ENCODE results near the gene SPRR5.

Gene SPRR5

GRCh38 chr1:152951711-152952110 lies 4.7 kb downstream of the SPRR5 start:
- no peak for DNase-seq

- DNase-seq = no peak
Observed at GRCh38 chr1:152953761-152954160, 6.8 kb downstream of the SPRR5 start.

DNA sequence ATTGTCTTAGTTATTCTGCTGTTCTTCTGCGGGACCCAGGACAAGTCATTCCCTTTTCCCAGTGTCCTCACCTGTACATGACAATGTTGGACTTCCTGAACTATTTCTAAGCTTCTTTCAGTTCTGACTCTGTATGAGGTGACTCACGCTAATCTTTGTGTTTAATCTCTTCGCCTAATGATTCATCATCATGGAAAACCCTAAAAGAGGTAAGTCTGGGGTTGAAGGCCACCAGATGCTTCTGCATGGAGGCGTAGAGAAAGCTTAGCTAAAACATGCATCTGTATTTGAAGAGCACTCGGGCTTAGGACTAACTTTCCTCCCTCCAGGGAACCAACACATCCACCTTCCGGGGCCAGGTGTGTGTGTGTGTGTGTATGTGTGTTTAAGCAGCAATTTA lies 7.4 kb downstream of the SPRR5 start:
- DNase-seq = no peak

GRCh38 chr1:152957561-152957960 lies 10.6 kb downstream of the SPRR5 start:
- DNase-seq = no peak

DNA sequence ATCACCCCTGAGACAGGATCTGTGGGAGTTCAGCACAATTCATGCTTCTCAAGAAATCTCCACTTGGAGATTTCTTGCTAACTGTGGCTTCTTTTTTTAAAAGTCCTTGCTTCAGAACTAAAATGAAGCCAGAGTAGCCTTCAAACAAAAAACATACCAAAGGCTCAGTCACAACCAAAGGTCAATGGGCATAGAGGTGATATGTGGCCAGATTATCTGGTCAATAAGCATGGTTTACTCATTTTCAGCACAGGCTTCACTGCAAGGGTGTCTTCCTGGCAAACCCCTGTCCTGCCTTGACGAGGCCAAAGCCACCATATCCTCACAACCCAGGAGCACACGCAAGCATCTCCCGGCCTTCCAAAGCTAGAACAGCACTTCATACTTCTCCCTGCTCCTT lies 12.3 kb downstream of the SPRR5 start:
- no peak for DNase-seq

DNA sequence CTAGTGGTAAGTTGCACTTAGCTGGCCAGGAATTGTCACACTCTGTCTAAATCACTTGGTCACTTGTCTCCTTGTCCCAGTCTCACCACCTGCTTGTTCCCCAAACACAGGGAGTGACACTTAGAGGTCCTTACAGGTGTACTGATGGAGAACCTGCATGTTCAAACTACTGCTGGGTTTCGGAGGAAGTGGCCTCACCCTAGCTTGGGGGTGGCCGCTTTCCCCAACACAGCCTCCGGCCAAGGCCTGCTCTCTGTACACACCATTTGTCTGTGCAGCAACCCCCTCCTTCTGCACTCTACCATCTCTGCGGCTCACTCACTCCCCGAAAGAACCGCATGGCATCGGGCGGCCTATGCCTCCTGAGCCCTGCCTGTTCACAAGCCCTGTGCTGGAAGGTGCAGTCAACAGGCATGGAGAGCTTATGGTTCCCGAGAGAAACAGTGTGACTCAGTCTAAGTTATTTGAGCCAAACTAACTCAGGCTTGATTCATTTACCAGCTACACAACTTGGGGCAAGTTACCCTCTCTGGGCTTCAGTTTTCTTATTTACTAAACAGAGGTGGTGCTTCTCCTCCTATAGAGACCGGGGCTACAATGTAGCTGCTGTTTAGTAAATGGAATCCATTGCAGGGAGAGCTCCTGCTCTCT lies 12.9 kb downstream of the SPRR5 start:
- DNase-seq = no peak

DNA sequence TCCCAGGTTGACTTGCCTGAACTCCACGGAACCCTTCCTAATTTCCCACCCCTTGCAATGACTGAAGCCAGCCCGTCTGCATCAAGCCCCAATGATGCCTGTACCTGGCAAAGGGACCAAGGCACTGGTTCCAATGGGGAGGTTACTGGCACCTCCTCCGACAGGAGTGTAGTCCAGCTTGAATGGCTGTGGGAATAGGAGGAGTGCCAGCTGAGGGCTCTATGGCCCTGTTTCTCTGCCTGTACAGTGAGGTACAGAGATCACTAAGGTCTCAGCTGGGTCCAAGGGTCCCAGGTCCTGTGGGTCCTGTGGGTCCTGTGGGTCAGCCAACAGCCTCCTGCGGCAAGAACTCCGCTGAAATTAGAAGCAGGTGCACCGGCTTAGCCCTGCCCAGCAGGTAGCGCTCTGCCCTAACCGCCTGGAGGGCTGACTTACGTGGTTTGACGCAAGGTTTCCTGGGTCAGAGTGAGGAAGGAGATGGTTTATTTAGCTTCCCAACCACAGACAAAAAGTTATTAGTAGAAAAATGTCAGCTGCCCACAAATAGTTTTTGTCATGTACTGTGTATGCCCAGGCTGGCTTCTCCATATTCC lies 13.5 kb downstream of the SPRR5 start:
- DNase-seq = peak; percentile 11

GRCh38 chr1:152961226-152961891 lies 14.4 kb downstream of the SPRR5 start:
- DNase-seq = no peak

DNA sequence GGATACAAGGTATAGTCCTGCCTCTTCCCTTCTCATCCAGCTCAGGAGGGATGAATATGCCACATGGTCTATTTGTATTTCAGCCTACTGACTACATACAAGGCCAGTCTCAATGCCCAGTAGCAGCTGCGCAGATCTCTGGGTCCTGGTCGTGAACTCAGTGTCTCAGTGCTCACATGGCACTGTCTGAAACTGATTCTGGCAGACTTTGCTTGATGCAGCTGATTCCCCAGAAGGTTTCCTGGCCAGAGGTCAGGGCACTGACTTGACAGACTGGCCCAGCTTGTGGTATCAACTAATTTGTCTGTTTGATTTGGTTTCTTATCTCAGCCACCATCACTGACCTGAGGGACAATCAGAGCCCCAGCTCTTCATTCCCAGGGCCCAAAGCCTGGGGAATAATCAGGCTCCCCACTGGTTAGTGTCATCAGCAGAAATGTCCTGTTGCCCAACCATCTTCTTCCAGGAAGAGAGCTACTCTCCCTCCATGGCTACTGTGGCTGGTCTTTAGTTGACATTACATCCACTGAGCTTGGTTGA lies 15.9 kb downstream of the SPRR5 start:
- DNase-seq = no peak

GRCh38 chr1:152964536-152964935 lies 17.5 kb downstream of the SPRR5 start:
- DNase-seq = no peak

GRCh38 chr1:152965853-152966252 lies 18.8 kb downstream of the SPRR5 start:
- DNase-seq = no peak

GRCh38 chr1:152967201-152967600 lies 20.2 kb downstream of the SPRR5 start:
- DNase-seq = no peak

- no peak for DNase-seq
Observed at GRCh38 chr1:152968248-152968647, 21.2 kb downstream of the SPRR5 start.

- no peak for DNase-seq
Observed at GRCh38 chr1:152969036-152969435, 22.0 kb downstream of the SPRR5 start.

- DNase-seq = no peak
Observed at GRCh38 chr1:152970495-152970894, 23.5 kb downstream of the SPRR5 start, which contains the start of gene SPRR4. Gene SPRR4, plus strand, starts transcription at chr1:152970648. Its CDS starts 1,243 bp downstream, at chr1:152971891.

DNA sequence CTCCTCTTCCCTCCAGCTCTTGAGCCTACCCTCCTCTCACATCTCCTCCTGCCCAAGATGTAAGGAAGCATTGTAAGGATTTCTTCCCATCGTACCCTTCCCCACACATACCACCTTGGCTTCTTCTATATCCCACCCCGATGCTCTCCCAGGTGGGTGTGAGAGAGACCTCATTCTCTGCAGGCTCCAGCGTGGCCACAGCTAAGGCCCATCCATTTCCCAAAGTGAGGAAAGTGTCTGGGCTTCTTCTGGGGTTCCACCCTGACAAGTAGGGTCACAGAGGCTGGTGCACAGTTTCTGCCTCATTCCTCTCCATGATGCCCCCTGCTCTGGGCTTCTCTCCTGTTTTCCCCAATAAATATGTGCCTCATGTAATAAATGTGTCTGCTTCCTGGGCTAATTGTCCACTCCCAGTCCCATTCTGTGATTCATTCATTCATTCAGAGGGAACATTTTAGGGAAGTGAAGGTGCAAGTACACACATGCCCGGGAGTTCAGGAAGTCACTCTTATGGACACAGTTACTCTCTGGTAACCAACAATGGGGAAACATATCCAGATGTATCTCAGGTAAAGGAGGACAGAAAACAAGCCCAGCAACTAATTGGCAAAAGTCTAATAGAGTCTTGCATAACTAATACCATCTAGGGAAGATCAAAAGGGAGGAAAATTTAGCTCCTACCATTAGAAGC lies 25.3 kb downstream of the SPRR5 start:
- DNase-seq = no peak

- DNase-seq = no peak
Observed at GRCh38 chr1:152976688-152977087, 29.7 kb downstream of the SPRR5 start.

GRCh38 chr1:152977614-152978013 lies 30.6 kb downstream of the SPRR5 start:
- DNase-seq = no peak

GRCh38 chr1:152980676-152981075 lies 33.7 kb downstream of the SPRR5 start:
- DNase-seq = no peak

DNA sequence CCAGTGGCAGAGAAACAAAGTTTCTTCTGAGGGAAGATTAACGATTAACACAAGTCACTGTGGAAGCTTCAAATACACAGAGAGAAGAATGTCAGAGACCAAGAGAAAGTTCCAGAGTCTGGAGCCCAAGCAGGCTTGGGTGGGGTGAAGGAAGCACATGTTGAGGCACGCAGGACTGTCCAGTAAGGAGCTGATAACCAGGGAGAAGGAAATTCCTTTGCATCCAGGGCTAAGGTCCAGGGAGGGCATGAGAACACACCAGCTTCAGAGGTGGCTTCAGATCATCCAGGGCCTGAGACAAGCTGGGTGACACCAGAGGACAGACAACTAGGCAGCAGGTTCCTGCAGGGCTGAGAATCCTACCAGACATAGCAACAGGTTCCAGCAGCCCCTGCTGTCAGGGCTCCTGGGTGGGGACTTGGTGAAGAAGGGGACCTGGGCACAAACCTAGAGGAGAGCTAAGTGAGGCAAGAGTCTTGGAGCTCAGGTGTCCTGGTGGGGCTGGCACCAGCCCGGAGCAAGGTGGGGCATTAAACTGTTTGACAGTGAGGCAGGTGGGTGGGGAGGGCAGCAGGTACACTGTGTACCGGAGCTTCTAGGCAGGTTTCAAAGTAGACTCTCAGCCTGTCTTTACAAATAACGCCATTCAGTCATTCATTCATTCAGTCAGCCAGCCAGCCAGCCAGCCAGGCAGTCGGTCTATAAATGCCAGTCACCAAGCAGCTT lies 34.3 kb downstream of the SPRR5 start:
- DNase-seq = no peak

GRCh38 chr1:152982076-152982475 lies 35.1 kb downstream of the SPRR5 start:
- DNase-seq = no peak

GRCh38 chr1:152983234-152983633 lies 36.2 kb downstream of the SPRR5 start:
- no peak for DNase-seq

- DNase-seq = no peak
Observed at GRCh38 chr1:152983743-152984142, 36.7 kb downstream of the SPRR5 start, which contains the start of gene SPRR1A. Gene SPRR1A, plus strand, starts transcription at chr1:152984081. Its CDS starts 1,150 bp downstream, at chr1:152985231.
